ENCODE results near the gene CFAP54. TPM values are rescaled to one million over a fixed set of nuclear protein-coding genes. Genes with fewer than 3 reads are reported as not detected.

Gene CFAP54
- total RNA-seq, 1 experiment from 2014 or later: 0.71 TPM

GRCh38 chr12:96874211-96874610 lies 384.8 kb downstream of the CFAP54 start:
- ChIA-PET CTCF (no interaction called here), POLR2A (ENCODE audit: low non-redundant PET) (no interaction called here)
- Histone ChIP-seq H3K4me3 (ENCODE audit: low read depth, low read length, poor library complexity, severe bottlenecking) (no peak overlapping the region), H3K36me3 (ENCODE audit: insufficient read depth, low read length, poor library complexity, severe bottlenecking) (no peaks in the 10 kb centered on the region), H3K27me3 (replicated peaks; ENCODE audit: insufficient read depth, low read depth, low read length, poor library complexity) (peaks cover 13% of the 10 kb centered on the region), H3K9me3 (ENCODE audit: low read depth, low read length, poor library complexity, severe bottlenecking) (no peaks in the 10 kb centered on the region), H3K27ac (ENCODE audit: low read depth, low read length, poor library complexity, severe bottlenecking) (no peak overlapping the region), H3K4me1 (ENCODE audit: insufficient read depth, low read length, poor library complexity, severe bottlenecking) (no peaks in the 10 kb centered on the region)
- DNase-seq (ENCODE audit: low spot score): no peak
- no peak for TF ChIP-seq EZH2 (IDR thresholded peaks at IDR 0.05; ENCODE audit: borderline replicate concordance, low read depth, low read length, poor library complexity, severe bottlenecking)
- no peak for TF ChIP-seq CTCF (conservative IDR thresholded peaks at IDR 0.05; ENCODE audit: low read depth, low read length)
- intact Hi-C loops (cut with micrococcal nuclease; ENCODE audit: unreplicated experiment): no loop called here
- no TSS peak for BruUV-seq (replicated peaks)

- intact Hi-C loops (cut with micrococcal nuclease; ENCODE audit: unreplicated experiment): no loop called here
- no peak overlapping the region for H3K27ac ChIP-seq (ENCODE audit: low read depth, low read length, poor library complexity, severe bottlenecking)
- H3K4me1 ChIP-seq (ENCODE audit: insufficient read depth, low read length, poor library complexity, severe bottlenecking): no peaks in the 10 kb centered on the region
- H3K36me3 ChIP-seq (ENCODE audit: insufficient read depth, low read length, poor library complexity, severe bottlenecking): no peaks in the 10 kb centered on the region
- ChIA-PET POLR2A (ENCODE audit: low non-redundant PET) (no interaction called here), CTCF (no interaction called here)
- no peaks in the 10 kb centered on the region for H3K9me3 ChIP-seq (ENCODE audit: low read depth, low read length, poor library complexity, severe bottlenecking)
- TF ChIP-seq CTCF (conservative IDR thresholded peaks at IDR 0.05; ENCODE audit: low read depth, low read length): no peak
- no peak for TF ChIP-seq EZH2 (IDR thresholded peaks at IDR 0.05; ENCODE audit: borderline replicate concordance, low read depth, low read length, poor library complexity, severe bottlenecking)
- no peak overlapping the region for H3K4me3 ChIP-seq (ENCODE audit: low read depth, low read length, poor library complexity, severe bottlenecking)
- BruUV-seq (replicated peaks): no TSS peak
- no peak for DNase-seq (ENCODE audit: low spot score)
- H3K27me3 ChIP-seq (replicated peaks; ENCODE audit: insufficient read depth, low read depth, low read length, poor library complexity): peaks cover 13% of the 10 kb centered on the region
Observed at GRCh38 chr12:96876966-96877365, 387.6 kb downstream of the CFAP54 start.

GRCh38 chr12:96878704-96879103 lies 389.3 kb downstream of the CFAP54 start:
- TF ChIP-seq EZH2 (IDR thresholded peaks at IDR 0.05; ENCODE audit: borderline replicate concordance, low read depth, low read length, poor library complexity, severe bottlenecking): no peak
- no peak for TF ChIP-seq CTCF (conservative IDR thresholded peaks at IDR 0.05; ENCODE audit: low read depth, low read length)
- CTCF ChIA-PET: no interaction called here

More at GRCh38 chr12:96878704-96879103, 389.3 kb downstream of the CFAP54 start:
- no peak overlapping the region for H3K27ac ChIP-seq (ENCODE audit: low read depth, low read length, poor library complexity, severe bottlenecking)
- no peak overlapping the region for H3K4me3 ChIP-seq (ENCODE audit: low read depth, low read length, poor library complexity, severe bottlenecking)
- no TSS peak for BruUV-seq (replicated peaks)
- intact Hi-C loops (cut with micrococcal nuclease; ENCODE audit: unreplicated experiment): no loop called here
- H3K36me3 ChIP-seq (ENCODE audit: insufficient read depth, low read length, poor library complexity, severe bottlenecking): no peaks in the 10 kb centered on the region
- DNase-seq (ENCODE audit: low spot score): no peak
- POLR2A ChIA-PET (ENCODE audit: low non-redundant PET): no interaction called here
- H3K9me3 ChIP-seq (ENCODE audit: low read depth, low read length, poor library complexity, severe bottlenecking): no peaks in the 10 kb centered on the region
- H3K4me1 ChIP-seq (ENCODE audit: insufficient read depth, low read length, poor library complexity, severe bottlenecking): no peaks in the 10 kb centered on the region
- H3K27me3 ChIP-seq (replicated peaks; ENCODE audit: insufficient read depth, low read depth, low read length, poor library complexity): peaks cover 13% of the 10 kb centered on the region

All from A673 (cell line).